Loucy (cell line): Measurements from ENCODE around the gene PALM3.

Experiments used
- CTCF ChIP-seq: fragments of 200-600 bp; sonication (generic); conservative IDR thresholded peaks from 2 replicates; pipeline ENCODE4 v1.5.1; 2014; ENCODE audit warnings: mild to moderate bottlenecking, antibody characterized with exemption, low read length
- EZH2phosphoT487 ChIP-seq: fragments of 200-600 bp; IDR thresholded peaks from 2 replicates; pipeline ENCODE4 v1.6.1; 2018; ENCODE audit warnings: antibody characterized with exemption, mild to moderate bottlenecking, moderate library complexity, borderline replicate concordance

- no peak for TF ChIP-seq CTCF
- TF ChIP-seq EZH2phosphoT487, result no peak
Measured at GRCh38 chr19:14063105-14063504, 1.2 kb upstream of the PALM3 start.
